A673 (cell line): Measurements from ENCODE around the gene GJA10. TPM values are rescaled to one million over a fixed set of nuclear protein-coding genes. Genes with fewer than 3 reads are reported as not detected.

Source experiments
- BruUV-seq: library from RNA; stranded (reverse); fragments of 400-500 nt; replicated peaks from 2 replicates; lab custom pipeline; 2021; lab: Mats Ljungman, UMichigan
- CTCF ChIA-PET: fragments of 300-600 bp; sonication (Branson Sonifier 250); formaldehyde crosslinking; loops from one replicate; lab custom pipeline; 2022; ENCODE audit warnings: antibody characterized with exemption; lab: Charles Lee
- POLR2A ChIA-PET: fragments of 300-600 bp; sonication (Branson Sonifier 250); formaldehyde crosslinking; loops from one replicate; lab custom pipeline; 2022; ENCODE audit warnings: antibody characterized with exemption; ENCODE audit not compliant: low non-redundant PET; lab: Charles Lee
- DNase-seq: peaks from one replicate; pipeline ENCODE4 v3.0.0-alpha.2; 2015; ENCODE audit warnings: low spot score
- H3K27ac ChIP-seq: fragments of 200-600 bp; sonication (generic); 2 replicates; pipeline ENCODE4 v1.5.1; 2016; ENCODE audit warnings: mixed run types, low read depth, mild to moderate bottlenecking, mixed read lengths, antibody characterized with exemption, low read length; ENCODE audit not compliant: poor library complexity, severe bottlenecking
- H3K27me3 ChIP-seq: fragments of 200-600 bp; sonication (generic); replicated peaks from 2 replicates; pipeline ENCODE4 v1.6.1; 2017; ENCODE audit warnings: mixed run types, low read depth, mild to moderate bottlenecking, mixed read lengths, antibody characterized with exemption, low read length; ENCODE audit not compliant: insufficient read depth, poor library complexity
- H3K36me3 ChIP-seq: fragments of 200-600 bp; sonication (generic); 2 replicates; pipeline ENCODE4 v1.6.1; 2016; ENCODE audit warnings: mixed run types, mild to moderate bottlenecking, mixed read lengths, antibody characterized with exemption, low read length; ENCODE audit not compliant: insufficient read depth, poor library complexity, severe bottlenecking
- H3K4me1 ChIP-seq: fragments of 200-600 bp; sonication (generic); 2 replicates; pipeline ENCODE4 v1.6.1; 2017; ENCODE audit warnings: mixed run types, mild to moderate bottlenecking, mixed read lengths, antibody characterized with exemption, low read length; ENCODE audit not compliant: insufficient read depth, poor library complexity, severe bottlenecking
- H3K4me3 ChIP-seq: fragments of 200-600 bp; sonication (generic); 2 replicates; pipeline ENCODE4 v1.5.1; 2016; ENCODE audit warnings: low read depth, mixed run types, mild to moderate bottlenecking, mixed read lengths, low read length; ENCODE audit not compliant: poor library complexity, severe bottlenecking
- H3K9me3 ChIP-seq: fragments of 200-600 bp; sonication (generic); 2 replicates; pipeline ENCODE4 v1.6.1; 2016; ENCODE audit warnings: mixed run types, low read depth, mild to moderate bottlenecking, mixed read lengths, antibody characterized with exemption, low read length; ENCODE audit not compliant: poor library complexity, severe bottlenecking
- CTCF ChIP-seq: fragments of 300-800, 200-600 bp; sonication (generic); conservative IDR thresholded peaks from 2 replicates; pipeline ENCODE4 v1.5.1; 2017; ENCODE audit warnings: low read depth, mild to moderate bottlenecking, antibody characterized with exemption, low read length, moderate library complexity, mixed read lengths
- EZH2 ChIP-seq: fragments of 200-600 bp; sonication (generic); IDR thresholded peaks from 2 replicates; pipeline ENCODE4 v1.6.1; 2017; ENCODE audit warnings: borderline replicate concordance, low read depth, mild to moderate bottlenecking, mixed read lengths, antibody characterized with exemption, low read length; ENCODE audit not compliant: poor library complexity, severe bottlenecking
- intact Hi-C: fragments of 100-400 bp; cut with micrococcal nuclease; formaldehyde crosslinking; loops from one replicate; pipeline ENCODE4 v1.10.0; 2022; ENCODE audit not compliant: unreplicated experiment
- total RNA-seq: library from RNA; stranded (reverse); gene quantifications from 2 replicates; pipeline ENCODE4 v1.2.3, GENCODE V29; 2021

Gene GJA10
- total RNA-seq, 1 experiment from 2014 or later: not detected

GRCh38 chr6:89886378-89887120 is 7.7 kb upstream of the GJA10 start:
- intact Hi-C loops: no loop called here

DNA sequence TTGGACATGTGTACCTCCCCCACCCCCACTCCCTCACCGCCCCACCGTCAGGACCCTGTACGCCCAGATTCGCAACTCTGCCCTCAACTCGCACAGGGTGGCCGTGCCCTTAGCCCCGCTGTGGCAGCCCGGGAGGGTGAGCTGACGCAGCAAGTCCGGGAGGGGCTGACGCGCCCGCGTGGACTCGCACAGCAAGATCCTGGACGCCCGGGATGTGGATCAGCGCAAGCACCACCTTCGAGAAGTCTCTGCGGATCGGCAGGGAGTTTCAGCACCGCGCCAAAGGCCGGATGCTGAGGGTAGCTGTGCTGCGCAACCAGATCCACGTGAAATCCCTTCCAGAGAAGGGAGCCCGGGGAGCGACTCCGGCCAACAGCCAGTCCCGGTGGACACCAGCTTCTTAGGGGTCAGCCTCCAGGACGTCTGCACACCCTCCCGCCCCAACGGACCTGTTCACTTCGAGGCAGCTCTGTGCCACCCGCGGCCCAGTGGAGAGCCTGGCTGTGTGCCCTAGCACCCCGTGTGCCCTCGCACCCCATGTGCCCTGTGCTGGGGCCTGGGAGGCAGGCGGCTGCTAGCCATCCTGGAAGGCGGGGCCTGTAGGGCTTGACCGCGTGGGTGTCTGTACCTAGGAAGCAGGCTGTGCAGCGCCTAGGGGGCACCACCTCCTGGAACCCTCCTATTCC is 6.7 kb upstream of the GJA10 start:
- Histone ChIP-seq H3K27me3 (peaks cover 12% of the 10 kb centered on the region), H3K36me3 (no peaks in the 10 kb centered on the region), H3K4me3 (no peak overlapping the region), H3K4me1 (no peaks in the 10 kb centered on the region), H3K27ac (no peak overlapping the region), H3K9me3 (no peaks in the 10 kb centered on the region)
- DNase-seq: no peak
- TF ChIP-seq CTCF (no peak), EZH2 (no peak)
- BruUV-seq: no TSS peak
- intact Hi-C loops: no loop called here
- POLR2A ChIA-PET: no interaction called here
- CTCF ChIA-PET: no interaction called here

More at GRCh38 chr6:89886378-89887120, 7.7 kb upstream of the GJA10 start:
- no peak overlapping the region for H3K27ac ChIP-seq
- ChIA-PET CTCF (no interaction called here), POLR2A (no interaction called here)
- H3K4me3 ChIP-seq: no peak overlapping the region
- no peaks in the 10 kb centered on the region for H3K9me3 ChIP-seq
- H3K4me1 ChIP-seq: no peaks in the 10 kb centered on the region
- H3K27me3 ChIP-seq: peaks cover 12% of the 10 kb centered on the region
- no peaks in the 10 kb centered on the region for H3K36me3 ChIP-seq
- no TSS peak for BruUV-seq
- no peak for DNase-seq
- TF ChIP-seq EZH2: no peak
- TF ChIP-seq CTCF: no peak

DNA sequence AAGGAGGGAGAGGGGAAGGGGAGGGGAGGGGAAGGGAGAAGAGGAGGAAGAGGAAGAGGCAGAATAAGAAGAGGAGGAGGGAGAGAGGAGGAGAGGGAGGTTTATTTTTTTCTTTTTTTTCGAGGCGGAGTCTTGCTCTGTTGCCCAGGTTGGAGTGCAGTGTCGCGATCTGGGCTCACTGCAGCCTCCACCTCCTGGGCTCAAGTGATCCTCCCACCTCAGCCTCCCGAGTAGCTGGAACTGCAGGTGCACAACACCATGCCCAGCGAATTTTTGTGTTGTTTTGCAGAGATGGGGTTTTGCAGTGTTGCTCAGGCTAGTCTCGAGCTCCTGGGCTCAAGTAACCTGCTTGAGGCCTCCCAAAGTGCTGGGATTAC is 6.1 kb upstream of the GJA10 start:
- H3K4me1 ChIP-seq: no peaks in the 10 kb centered on the region
- POLR2A ChIA-PET: no interaction called here
- DNase-seq: no peak
- peaks cover 12% of the 10 kb centered on the region for H3K27me3 ChIP-seq
- BruUV-seq: no TSS peak
- H3K9me3 ChIP-seq: no peaks in the 10 kb centered on the region
- CTCF ChIA-PET: no interaction called here
- intact Hi-C loops: no loop called here
- H3K4me3 ChIP-seq: no peak overlapping the region
- TF ChIP-seq EZH2: no peak
- no peak for TF ChIP-seq CTCF
- H3K36me3 ChIP-seq: no peaks in the 10 kb centered on the region
- H3K27ac ChIP-seq: no peak overlapping the region
